ENCODE measurements around the gene SLC45A2. TPM values are rescaled to one million over a fixed set of nuclear protein-coding genes. Genes with fewer than 3 reads are reported as not detected.

The SLC45A2 gene
- total RNA-seq, 1 donor from 2014 or later: 1.3 TPM

DNA sequence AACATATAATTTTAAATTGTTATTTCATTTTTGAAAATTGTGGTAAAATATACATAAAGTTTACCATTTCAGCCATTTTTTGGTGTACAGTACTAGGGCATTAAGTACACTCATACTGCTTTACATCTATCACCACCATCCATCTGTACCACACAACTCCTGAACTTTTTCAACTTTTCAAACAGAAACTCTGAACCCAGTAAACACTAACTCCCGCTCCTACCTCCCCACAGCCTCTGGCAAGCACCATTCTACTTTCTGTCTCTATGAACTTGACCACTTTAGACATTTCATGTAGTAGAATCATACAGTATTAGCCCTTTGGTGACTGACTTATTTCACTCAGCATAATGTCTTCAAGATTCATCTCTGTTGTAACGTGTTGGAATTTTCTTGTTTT, 8.4 kb upstream of the SLC45A2 start:
- H3K4me3 Mint-ChIP-seq: no peak overlapping the region
- TF ChIP-seq, protein P1, sequence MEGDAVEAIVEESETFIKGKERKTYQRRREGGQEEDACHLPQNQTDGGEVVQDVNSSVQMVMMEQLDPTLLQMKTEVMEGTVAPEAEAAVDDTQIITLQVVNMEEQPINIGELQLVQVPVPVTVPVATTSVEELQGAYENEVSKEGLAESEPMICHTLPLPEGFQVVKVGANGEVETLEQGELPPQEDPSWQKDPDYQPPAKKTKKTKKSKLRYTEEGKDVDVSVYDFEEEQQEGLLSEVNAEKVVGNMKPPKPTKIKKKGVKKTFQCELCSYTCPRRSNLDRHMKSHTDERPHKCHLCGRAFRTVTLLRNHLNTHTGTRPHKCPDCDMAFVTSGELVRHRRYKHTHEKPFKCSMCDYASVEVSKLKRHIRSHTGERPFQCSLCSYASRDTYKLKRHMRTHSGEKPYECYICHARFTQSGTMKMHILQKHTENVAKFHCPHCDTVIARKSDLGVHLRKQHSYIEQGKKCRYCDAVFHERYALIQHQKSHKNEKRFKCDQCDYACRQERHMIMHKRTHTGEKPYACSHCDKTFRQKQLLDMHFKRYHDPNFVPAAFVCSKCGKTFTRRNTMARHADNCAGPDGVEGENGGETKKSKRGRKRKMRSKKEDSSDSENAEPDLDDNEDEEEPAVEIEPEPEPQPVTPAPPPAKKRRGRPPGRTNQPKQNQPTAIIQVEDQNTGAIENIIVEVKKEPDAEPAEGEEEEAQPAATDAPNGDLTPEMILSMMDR (conservative IDR thresholded peaks at IDR 0.05): no peak
- no peak for DNase-seq (ENCODE audit: low read depth, low spot score)
- H3K36me3 Mint-ChIP-seq (ENCODE audit: low read depth): peaks cover 21% of the 10 kb centered on the region
- no peak overlapping the region for H3K27ac Mint-ChIP-seq (ENCODE audit: unreplicated experiment)
- no peaks in the 10 kb centered on the region for H3K27me3 Mint-ChIP-seq (ENCODE audit: low read depth)
- peaks cover 11% of the 10 kb centered on the region for H3K4me1 Mint-ChIP-seq
- no peaks in the 10 kb centered on the region for H3K9me3 Mint-ChIP-seq

DNA sequence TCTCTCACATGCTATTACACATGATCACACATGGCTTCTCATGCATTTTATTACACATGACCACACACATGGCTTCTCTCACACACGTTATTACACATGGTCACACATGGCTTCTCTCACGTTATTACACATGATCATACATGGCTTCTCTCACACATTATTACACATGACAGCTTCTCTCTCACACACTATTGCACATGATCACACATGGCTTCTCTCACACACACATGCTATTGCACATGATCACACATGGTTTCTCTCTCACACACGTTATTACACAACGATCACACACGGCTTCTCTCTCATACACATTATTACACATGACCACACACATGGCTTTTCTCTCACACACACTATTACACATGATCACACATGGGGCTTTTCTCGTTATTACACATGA, 954 bp upstream of the SLC45A2 start:
- Mint-ChIP-seq H3K36me3 (ENCODE audit: low read depth) (peaks cover 17% of the 10 kb centered on the region), H3K9me3 (no peaks in the 10 kb centered on the region), H3K27me3 (ENCODE audit: low read depth) (no peaks in the 10 kb centered on the region), H3K4me3 (no peak overlapping the region), H3K4me1 (peaks cover 7% of the 10 kb centered on the region), H3K27ac (ENCODE audit: unreplicated experiment) (no peak overlapping the region)
- TF ChIP-seq, protein P1 (conservative IDR thresholded peaks at IDR 0.05): no peak
- DNase-seq (ENCODE audit: low read depth, low spot score): no peak

DNA sequence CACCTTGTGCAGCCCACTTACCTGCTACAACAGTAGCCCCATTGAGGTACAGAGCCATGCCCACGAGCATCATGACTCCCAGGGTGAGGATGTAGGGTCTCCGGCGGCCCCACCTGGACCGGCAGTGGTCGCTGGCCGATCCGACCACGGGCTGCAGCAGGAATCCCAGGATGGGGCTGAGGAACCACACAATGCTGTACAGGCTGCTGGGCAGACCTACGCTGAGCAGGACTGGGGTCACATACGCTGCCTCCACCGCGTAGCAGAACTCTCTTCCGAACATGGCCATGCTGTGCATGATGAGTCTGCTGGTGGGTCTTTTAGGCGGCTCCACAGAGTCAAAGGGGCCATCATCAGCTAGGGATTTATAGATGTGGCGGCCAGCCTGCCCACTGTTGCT, 315 bp downstream of the SLC45A2 start:
- no peak for DNase-seq (ENCODE audit: low read depth, low spot score)
- H3K4me3 Mint-ChIP-seq: no peak overlapping the region
- H3K36me3 Mint-ChIP-seq (ENCODE audit: low read depth): peaks cover 17% of the 10 kb centered on the region
- no peak overlapping the region for H3K27ac Mint-ChIP-seq (ENCODE audit: unreplicated experiment)
- no peaks in the 10 kb centered on the region for H3K27me3 Mint-ChIP-seq (ENCODE audit: low read depth)
- H3K9me3 Mint-ChIP-seq: no peaks in the 10 kb centered on the region
- peaks cover 7% of the 10 kb centered on the region for H3K4me1 Mint-ChIP-seq
- TF ChIP-seq, protein P1 (conservative IDR thresholded peaks at IDR 0.05): no peak

DNA sequence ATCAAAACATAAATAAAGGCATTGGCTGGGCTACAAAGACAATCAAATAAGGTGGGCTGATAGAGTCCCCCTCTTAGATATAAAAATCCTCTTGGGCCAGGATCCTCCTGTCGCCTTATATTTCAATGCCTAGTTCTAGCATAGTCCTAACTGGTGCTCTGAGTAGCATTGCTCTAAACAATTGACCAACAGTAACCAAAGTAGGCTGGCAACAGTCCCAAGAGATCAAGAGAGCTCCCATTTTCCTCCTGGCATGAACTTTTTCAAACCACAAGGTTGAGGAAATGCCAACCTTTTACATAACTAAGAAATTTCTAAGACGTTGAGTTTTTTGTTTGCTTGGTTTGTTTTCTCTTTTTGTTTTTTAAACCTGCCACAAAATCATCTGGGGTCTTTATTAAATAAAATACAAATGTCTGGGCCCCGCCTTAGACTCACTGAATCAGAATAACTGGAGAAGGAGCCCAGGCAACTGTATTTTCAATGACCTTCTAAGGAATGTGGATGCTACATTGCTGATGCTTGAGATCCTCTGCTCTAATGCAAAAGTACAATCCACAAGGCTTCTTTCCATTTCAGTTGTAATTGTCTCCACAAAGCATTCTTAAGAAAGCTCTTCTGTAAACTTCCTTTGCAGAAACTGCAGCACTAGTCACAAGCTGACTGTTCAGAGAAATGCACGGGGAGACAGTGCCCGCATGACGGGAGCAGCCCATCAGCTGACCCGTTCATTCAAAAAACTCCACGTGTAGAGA, 2.9 kb downstream of the SLC45A2 start:
- no peaks in the 10 kb centered on the region for H3K27me3 Mint-ChIP-seq (ENCODE audit: low read depth)
- H3K27ac Mint-ChIP-seq (ENCODE audit: unreplicated experiment): no peak overlapping the region
- H3K4me1 Mint-ChIP-seq: peaks cover 7% of the 10 kb centered on the region
- DNase-seq (ENCODE audit: low read depth, low spot score): no peak
- H3K36me3 Mint-ChIP-seq (ENCODE audit: low read depth): peaks cover 10% of the 10 kb centered on the region
- H3K9me3 Mint-ChIP-seq: no peaks in the 10 kb centered on the region
- TF ChIP-seq, protein P1 (conservative IDR thresholded peaks at IDR 0.05): no peak
- no peak overlapping the region for H3K4me3 Mint-ChIP-seq

DNA sequence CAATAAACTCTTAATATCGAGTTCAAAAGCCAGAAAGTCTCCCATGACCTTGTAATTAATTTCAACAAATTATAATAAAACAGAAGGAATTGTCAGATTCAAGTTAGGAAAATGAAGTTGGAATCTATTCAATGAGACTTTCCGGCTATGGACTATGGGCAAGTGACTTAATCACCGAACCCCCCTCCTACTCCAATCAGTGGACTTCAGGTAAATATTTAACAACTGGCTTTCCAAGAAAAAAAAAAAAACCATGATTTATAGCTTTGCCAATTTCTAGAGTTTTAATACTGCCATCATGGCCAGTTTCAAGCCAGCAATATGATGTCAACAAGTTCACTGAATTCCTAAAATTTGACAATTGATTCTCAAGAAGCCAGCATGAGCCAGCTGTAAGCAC, 4.5 kb downstream of the SLC45A2 start:
- TF ChIP-seq, protein P1 (conservative IDR thresholded peaks at IDR 0.05): no peak
- Mint-ChIP-seq H3K36me3 (ENCODE audit: low read depth) (peaks cover 10% of the 10 kb centered on the region), H3K4me1 (peaks cover 19% of the 10 kb centered on the region), H3K27me3 (ENCODE audit: low read depth) (no peaks in the 10 kb centered on the region), H3K4me3 (no peak overlapping the region), H3K27ac (ENCODE audit: unreplicated experiment) (no peak overlapping the region), H3K9me3 (no peaks in the 10 kb centered on the region)
- no peak for DNase-seq (ENCODE audit: low read depth, low spot score)

Data from neural crest cell (in vitro differentiated cells).